DMS153 treated with DMSO at 0.1 percent for 48 hours (cell line): Measurements from ENCODE around the gene PRM3.

Source experiments
- DNase-seq: peaks from one replicate; lab custom pipeline; 2025; ENCODE audit not compliant: unreplicated experiment; lab: John Stamatoyannopoulos, UW

Gene PRM3

GRCh38 chr16:11283820-11284248, 10.4 kb upstream of the PRM3 start:
- DNase-seq, result no peak

DNA sequence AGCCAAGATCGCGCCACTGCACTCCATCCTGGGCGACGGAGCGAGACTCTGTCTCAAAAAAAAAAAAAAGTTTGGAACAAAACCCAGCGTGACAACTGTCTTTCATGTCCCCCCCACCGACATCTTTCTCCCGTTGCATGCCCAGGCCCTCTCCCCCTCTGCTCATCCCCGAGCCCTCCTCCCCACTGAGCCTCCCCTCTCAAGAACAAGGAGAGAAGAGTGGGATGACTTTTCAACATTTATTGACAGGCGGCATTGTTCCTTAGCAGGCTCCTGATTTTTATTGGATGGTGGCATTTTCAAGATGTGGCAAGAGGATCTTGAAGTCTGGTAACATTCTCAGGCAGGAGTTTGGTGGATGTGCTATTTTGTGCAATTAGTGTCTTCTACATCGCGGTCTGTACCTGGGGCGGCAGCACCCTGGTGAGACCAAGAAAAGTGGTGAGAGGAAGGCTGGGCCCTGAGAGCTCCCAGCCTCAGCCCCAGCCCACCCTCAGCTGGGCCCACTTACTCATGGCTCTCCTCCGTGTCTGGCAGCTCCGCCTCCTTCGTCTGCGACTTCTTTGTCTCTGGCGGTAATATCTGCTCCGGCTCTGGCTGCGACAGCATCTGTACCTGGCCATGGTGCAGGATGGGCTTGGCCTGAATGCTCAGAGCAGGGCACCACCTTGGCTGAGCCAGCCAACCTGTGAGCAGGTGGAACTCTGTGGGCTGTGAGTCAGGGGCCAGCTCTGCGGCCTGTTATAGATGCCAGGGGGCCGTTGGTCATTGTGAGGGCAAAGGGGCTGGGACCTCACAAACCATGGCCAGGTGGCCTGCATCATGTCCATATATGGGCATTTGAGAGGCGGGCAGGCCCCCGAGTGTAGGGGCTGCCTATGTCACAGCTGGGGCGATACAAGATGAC, 7.4 kb upstream of the PRM3 start, which contains the start of gene PRM1:
PRM1 (minus strand) TSS at position 715 of the 907 bp plus-strand sequence; CDS start at position 623, 92 bp downstream.
- DNase-seq, result no peak

GRCh38 chr16:11278681-11279628, 5.5 kb upstream of the PRM3 start:
- no peak for DNase-seq

GRCh38 chr16:11277607-11278337, 4.3 kb upstream of the PRM3 start:
- no peak for DNase-seq

DNA sequence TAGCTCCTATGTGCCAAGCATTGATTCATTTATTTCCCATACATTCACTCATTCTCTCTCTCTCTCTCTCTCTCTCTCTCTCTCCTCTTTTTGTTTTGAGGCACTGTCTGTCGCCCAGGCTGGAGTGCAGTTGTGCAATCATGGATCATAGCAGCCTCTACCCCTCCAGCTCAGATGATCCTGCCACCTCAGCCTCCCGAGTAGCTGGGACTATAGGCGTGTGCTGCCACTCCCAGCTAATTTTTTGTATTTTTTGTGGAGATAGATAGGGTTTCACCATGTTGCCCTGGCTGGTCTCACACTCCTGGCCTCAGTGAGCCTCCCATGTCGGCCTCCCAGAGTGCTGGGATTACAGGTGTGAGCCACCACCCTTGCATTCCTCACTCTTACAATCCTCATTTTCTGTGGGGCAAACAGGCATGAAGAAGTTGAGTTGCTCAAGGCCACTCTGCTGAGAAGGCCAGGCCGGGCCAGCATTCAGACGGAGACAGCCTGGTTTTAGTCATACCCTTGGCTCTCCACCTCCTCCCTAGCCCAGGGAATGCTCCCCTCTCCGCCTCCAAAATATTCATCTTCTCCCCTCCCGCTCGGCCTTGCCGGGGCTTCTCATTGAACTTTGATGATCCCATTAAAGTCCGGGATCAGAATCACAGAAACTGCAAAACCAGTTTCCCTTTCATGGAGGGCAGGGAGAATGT, 3.6 kb upstream of the PRM3 start:
- DNase-seq, result no peak

- DNase-seq, result no peak
These were observed 2.9 kb upstream of the PRM3 start, which contains the start of gene PRM2 for GRCh38 chr16:11276143-11276895. Gene PRM2, minus strand, starts transcription at chr16:11276480. Its CDS starts 110 bp downstream, at chr16:11276370.

DNA sequence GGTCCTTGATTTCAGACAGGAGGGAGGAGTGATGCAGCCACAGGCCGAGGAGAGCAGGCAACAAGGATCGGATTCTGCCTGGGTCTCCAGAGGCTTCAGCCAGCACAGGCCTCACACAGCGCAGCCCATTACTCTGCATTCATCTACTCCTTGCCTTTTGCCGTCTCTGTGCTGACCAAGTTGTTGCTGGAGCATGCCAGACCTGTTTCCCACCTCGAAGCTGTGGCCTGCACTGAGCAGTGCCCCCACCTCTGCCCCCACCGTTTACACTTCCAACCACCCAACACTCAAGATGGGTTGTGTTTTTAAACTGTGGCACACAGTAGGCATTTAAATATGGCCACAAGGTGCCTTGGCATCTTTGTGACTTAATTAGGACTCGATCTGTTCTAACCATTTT, 1.5 kb upstream of the PRM3 start:
- no peak for DNase-seq

DNA sequence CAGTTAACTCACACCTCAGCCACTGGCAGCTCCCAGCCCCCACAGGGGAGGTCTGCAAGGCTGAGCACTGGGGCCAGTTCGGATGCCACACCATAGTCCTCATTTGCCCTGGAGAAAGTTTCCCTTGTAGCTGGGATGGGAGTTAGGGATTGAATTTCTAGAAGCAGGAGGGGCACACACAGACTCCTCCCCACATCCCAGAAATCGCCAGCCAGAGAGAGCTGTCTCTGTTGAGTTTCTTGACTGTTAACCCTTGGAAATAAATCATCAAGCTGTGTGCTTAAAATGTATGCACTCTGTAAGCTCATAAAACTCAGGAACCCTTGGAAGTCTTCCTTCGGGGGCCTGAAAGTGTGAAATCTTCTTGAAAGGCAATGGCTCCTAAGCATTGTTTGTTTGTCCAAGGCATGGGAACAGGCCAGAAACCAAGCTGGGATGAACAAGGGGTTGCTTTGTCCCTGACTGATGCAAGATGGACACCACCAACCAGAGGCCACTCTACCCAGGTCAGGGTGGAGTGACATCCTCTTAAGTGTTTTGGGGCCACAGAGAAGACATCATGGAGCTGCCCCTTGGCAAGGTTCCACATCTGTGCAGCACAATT, 394 bp upstream of the PRM3 start:
- no peak for DNase-seq

GRCh38 chr16:11272484-11272883, 945 bp downstream of the PRM3 start:
- no peak for DNase-seq

GRCh38 chr16:11271610-11272009, 1.8 kb downstream of the PRM3 start:
- no peak for DNase-seq

DNA sequence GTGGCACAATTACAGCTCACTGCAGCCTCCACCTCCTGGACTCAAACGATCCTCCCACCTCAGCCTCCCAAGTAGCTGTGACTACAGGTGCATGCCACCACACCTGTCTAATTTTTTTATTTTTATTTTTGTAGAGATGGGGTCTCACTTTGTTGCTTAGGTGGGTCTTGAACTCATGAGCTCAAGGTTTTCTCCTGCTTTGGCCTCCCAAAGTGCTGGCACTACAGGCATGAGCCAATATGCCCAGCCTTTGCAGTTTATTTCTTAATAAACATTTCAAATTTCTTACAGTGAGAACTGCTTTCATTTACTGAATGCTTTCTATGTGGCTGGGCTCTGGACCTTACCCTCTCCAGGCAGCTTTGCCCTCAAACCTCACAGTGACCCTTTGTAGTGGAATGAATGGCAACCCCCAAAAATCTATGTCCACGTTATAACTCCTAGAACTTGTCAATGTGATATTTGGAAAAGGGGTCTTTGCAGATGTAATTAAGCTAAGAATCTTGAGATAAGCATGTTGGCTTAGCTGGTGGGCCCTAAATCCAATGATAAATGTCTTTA, 2.7 kb downstream of the PRM3 start:
- no peak for DNase-seq

DNA sequence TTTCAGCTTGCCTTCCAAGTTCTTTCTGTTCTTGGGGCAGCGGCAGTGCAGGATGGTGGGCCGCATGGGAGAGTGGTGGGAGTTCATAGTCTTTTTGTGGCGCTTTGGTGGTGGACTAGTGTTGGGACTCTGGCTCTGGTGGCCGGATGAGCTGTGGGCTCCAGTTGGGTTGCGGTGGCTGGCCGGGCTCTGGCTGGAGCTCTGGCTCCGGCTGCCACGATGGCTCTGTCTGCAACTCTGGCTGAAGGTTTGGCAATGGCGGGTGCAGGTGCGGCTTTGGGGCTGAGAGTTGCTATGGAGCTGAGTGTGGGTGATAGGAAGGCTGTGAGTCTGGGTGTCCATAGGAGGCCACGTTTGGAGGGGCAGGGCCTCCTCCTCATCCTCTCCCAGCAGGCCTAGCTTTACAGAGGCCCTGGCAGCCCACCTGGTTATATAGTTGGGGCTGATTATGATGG, 4.5 kb downstream of the PRM3 start, which contains the start of gene TNP2:
TNP2 (minus strand) TSS at position 405 of the 455 bp plus-strand sequence; CDS start at position 342, 63 bp downstream.
- DNase-seq, result no peak

- DNase-seq, result no peak
These were observed 8.3 kb downstream of the PRM3 start for GRCh38 chr16:11265124-11265523.

GRCh38 chr16:11264155-11264832, 9.1 kb downstream of the PRM3 start:
- DNase-seq, result no peak

- DNase-seq, result no peak
These were observed 9.7 kb downstream of the PRM3 start for GRCh38 chr16:11263737-11264136.

DNA sequence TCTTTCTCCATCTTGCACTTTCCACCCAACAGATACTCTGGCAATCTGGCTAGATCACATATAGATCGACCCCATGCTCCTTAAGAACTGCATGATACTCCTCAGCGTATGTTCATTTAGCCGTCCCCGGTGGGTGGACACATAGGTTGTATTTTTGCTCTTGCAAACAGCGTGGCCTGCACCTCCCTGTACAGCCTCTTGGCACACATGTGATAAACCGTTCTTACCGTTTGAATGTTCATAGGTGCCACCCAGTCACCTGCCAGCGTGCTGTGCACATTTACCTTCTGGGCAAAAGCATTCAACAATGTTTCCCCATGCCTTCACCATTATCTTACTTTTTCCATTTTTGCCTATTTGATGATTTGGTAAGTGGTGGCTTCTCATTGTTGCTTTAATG, 10.5 kb downstream of the PRM3 start:
- no peak for DNase-seq

DNA sequence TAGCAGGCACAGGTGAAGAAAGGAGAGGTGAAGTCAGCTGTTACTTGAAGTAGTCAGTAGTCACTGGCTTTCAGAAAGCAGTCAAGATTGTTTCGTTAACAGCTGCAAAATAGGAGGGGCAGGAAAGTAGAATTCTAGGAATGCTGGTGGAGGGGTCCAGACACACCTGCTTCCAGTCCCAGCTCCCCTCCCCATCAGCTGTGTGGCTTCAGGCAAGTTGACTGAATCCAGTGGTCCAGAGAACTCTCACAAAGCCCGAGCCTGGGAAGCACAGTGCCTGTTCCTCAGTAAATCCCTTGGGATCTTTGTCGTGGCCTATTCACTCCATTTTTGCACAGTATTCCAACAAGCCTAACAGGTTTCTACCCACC, 12.8 kb downstream of the PRM3 start:
- no peak for DNase-seq
